Measurements from ENCODE around the gene ARSH.
"Not testable (repeated sequence)": the region's sequence is repeated elsewhere in the genome, so short reads cannot be mapped to it uniquely, and the experiment has no call there.

The ARSH gene

GRCh38 chrX:3006495-3006894 is at the start of gene ARSH:
Gene ARSH (plus strand): TSS chrX:3006546. CDS start chrX:3006613, 67 bp downstream.
- no peak for DNase-seq

GRCh38 chrX:2958199-2958598 is 48.1 kb upstream of the ARSH start:
- DNase-seq, result no peak

- no peak for DNase-seq
Observed at GRCh38 chrX:2960861-2961515, 45.4 kb upstream of the ARSH start.

- DNase-seq, result no peak
Observed at GRCh38 chrX:2962381-2962780, 44.0 kb upstream of the ARSH start.

GRCh38 chrX:2963449-2963848 is 42.9 kb upstream of the ARSH start:
- DNase-seq, result not testable (repeated sequence)

- not testable (repeated sequence) for DNase-seq
Observed at GRCh38 chrX:2963992-2964794, 42.2 kb upstream of the ARSH start.

- no peak for DNase-seq
Observed at GRCh38 chrX:2965965-2966364, 40.4 kb upstream of the ARSH start.

GRCh38 chrX:2967012-2967411 is 39.3 kb upstream of the ARSH start:
- DNase-seq, result no peak

- DNase-seq, result no peak
Observed at GRCh38 chrX:2967584-2967983, 38.8 kb upstream of the ARSH start.

- DNase-seq, result peak; percentile 0
Observed at GRCh38 chrX:2967998-2968909, 38.1 kb upstream of the ARSH start.

GRCh38 chrX:2969021-2969420 is 37.3 kb upstream of the ARSH start:
- DNase-seq, result no peak

GRCh38 chrX:2972391-2972790 is 34.0 kb upstream of the ARSH start:
- no peak for DNase-seq

GRCh38 chrX:2974961-2975360 is 31.4 kb upstream of the ARSH start:
- no peak for DNase-seq

GRCh38 chrX:2978639-2979038 is 27.7 kb upstream of the ARSH start:
- not testable (repeated sequence) for DNase-seq

GRCh38 chrX:2984342-2984741 is 22.0 kb upstream of the ARSH start:
- DNase-seq, result no peak

- no peak for DNase-seq
Observed at GRCh38 chrX:2989565-2989964, 16.8 kb upstream of the ARSH start.

GRCh38 chrX:3010532-3010931 is 4.2 kb downstream of the ARSH start:
- DNase-seq, result no peak

- no peak for DNase-seq
Observed at GRCh38 chrX:3017492-3017891, 11.1 kb downstream of the ARSH start.

- DNase-seq, result no peak
Observed at GRCh38 chrX:3024176-3024575, 17.8 kb downstream of the ARSH start.

GRCh38 chrX:3026074-3026815 is 19.9 kb downstream of the ARSH start:
- no peak for DNase-seq

GRCh38 chrX:3029129-3029528 is 22.8 kb downstream of the ARSH start:
- no peak for DNase-seq

GRCh38 chrX:3037218-3037617 is 30.9 kb downstream of the ARSH start:
- DNase-seq, result no peak

- DNase-seq, result no peak
Observed at GRCh38 chrX:3044196-3044595, 37.9 kb downstream of the ARSH start.
